ENCODE results near the gene CARD9.

Gene CARD9

DNA sequence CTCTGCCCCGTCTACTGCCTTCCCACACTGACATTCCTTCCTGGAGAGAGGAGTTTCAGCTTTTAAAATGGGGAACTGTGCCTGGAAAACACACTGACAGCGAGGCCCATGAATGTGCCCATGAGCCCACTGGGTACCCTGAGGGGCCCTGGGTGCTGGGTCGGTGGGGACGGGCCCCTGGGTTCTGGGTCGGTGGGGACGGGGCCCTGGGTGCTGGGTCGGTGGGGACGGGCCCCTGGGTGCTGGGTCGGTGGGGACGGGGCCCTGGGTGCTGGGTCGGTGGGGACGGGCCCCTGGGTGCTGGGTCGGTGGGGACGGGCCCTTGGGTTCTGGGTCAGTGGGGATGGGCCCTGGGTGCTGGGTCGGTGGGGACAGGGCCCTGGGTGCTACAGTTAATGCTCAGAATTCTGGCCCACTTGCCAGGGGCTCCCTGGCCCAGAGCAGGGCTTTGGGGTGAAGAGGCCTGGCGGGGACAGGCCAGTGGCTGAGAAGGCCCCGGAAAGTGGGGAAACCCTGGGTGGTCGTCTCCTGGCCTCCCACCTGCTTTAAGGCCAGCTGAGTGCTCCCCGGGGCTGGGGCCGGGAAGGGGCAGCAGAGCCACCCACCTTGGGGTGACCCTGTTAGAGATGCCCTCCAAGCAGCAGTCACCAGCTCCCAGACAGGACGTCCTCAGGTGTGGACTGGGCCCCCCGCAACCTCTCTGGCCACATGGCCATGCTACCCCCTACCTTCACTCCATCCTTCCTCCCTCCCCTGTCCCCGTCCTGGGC lies 43.6 kb downstream of the CARD9 start:
- no peak overlapping the region for H3K27ac ChIP-seq
- H3K9ac ChIP-seq: no peak overlapping the region
- H2AFZ ChIP-seq (ENCODE audit: low read depth): no peak overlapping the region
- no peaks in the 10 kb centered on the region for H3K79me2 ChIP-seq (ENCODE audit: insufficient read depth, low read depth)
- no peak overlapping the region for H3K4me2 ChIP-seq
- no peak for TF ChIP-seq CTCF (conservative IDR thresholded peaks at IDR 0.05; ENCODE audit: low read depth, low read length)
- no peaks in the 10 kb centered on the region for H3K36me3 ChIP-seq (ENCODE audit: insufficient read depth)
- peaks cover 7% of the 10 kb centered on the region for H3K4me1 ChIP-seq (ENCODE audit: low read depth, poor library complexity, severe bottlenecking)
- H3K4me3 ChIP-seq (IDR thresholded peaks at IDR 0.05; ENCODE audit: insufficient read depth, low read depth, low read length): no peak overlapping the region
- H4K20me1 ChIP-seq (ENCODE audit: insufficient read depth): no peaks in the 10 kb centered on the region
- H3K27me3 ChIP-seq (ENCODE audit: insufficient read depth, low read depth): peaks cover 87% of the 10 kb centered on the region

GRCh38 chr9:136329211-136329627 lies 44.2 kb downstream of the CARD9 start:
- no peak overlapping the region for H3K4me2 ChIP-seq
- no peak for TF ChIP-seq CTCF (conservative IDR thresholded peaks at IDR 0.05; ENCODE audit: low read depth, low read length)
- no peak overlapping the region for H3K27ac ChIP-seq
- H2AFZ ChIP-seq (ENCODE audit: low read depth): no peak overlapping the region
- H3K9ac ChIP-seq: no peak overlapping the region
- no peaks in the 10 kb centered on the region for H3K36me3 ChIP-seq (ENCODE audit: insufficient read depth)
- peaks cover 7% of the 10 kb centered on the region for H3K4me1 ChIP-seq (ENCODE audit: low read depth, poor library complexity, severe bottlenecking)
- peaks cover 87% of the 10 kb centered on the region for H3K27me3 ChIP-seq (ENCODE audit: insufficient read depth, low read depth)
- no peak overlapping the region for H3K4me3 ChIP-seq (IDR thresholded peaks at IDR 0.05; ENCODE audit: insufficient read depth, low read depth, low read length)
- no peaks in the 10 kb centered on the region for H4K20me1 ChIP-seq (ENCODE audit: insufficient read depth)
- no peaks in the 10 kb centered on the region for H3K79me2 ChIP-seq (ENCODE audit: insufficient read depth, low read depth)

GRCh38 chr9:136328622-136329041 lies 44.8 kb downstream of the CARD9 start:
- Histone ChIP-seq H4K20me1 (ENCODE audit: insufficient read depth) (no peaks in the 10 kb centered on the region), H3K27ac (no peak overlapping the region), H3K4me3 (IDR thresholded peaks at IDR 0.05; ENCODE audit: insufficient read depth, low read depth, low read length) (no peak overlapping the region), H3K4me2 (no peak overlapping the region), H3K4me1 (ENCODE audit: low read depth, poor library complexity, severe bottlenecking) (peaks cover 7% of the 10 kb centered on the region), H2AFZ (ENCODE audit: low read depth) (no peak overlapping the region), H3K9ac (no peak overlapping the region), H3K36me3 (ENCODE audit: insufficient read depth) (no peaks in the 10 kb centered on the region), H3K79me2 (ENCODE audit: insufficient read depth, low read depth) (no peaks in the 10 kb centered on the region), H3K27me3 (ENCODE audit: insufficient read depth, low read depth) (peaks cover 87% of the 10 kb centered on the region)
- no peak for TF ChIP-seq CTCF (conservative IDR thresholded peaks at IDR 0.05; ENCODE audit: low read depth, low read length)

GRCh38 chr9:136328011-136328621 lies 45.4 kb downstream of the CARD9 start:
- TF ChIP-seq CTCF (conservative IDR thresholded peaks at IDR 0.05; ENCODE audit: low read depth, low read length): no peak
- H3K79me2 ChIP-seq (ENCODE audit: insufficient read depth, low read depth): no peaks in the 10 kb centered on the region
- no peak overlapping the region for H3K4me2 ChIP-seq
- H3K9ac ChIP-seq: no peak overlapping the region
- no peaks in the 10 kb centered on the region for H4K20me1 ChIP-seq (ENCODE audit: insufficient read depth)
- no peak overlapping the region for H3K4me3 ChIP-seq (IDR thresholded peaks at IDR 0.05; ENCODE audit: insufficient read depth, low read depth, low read length)
- no peak overlapping the region for H2AFZ ChIP-seq (ENCODE audit: low read depth)
- no peak overlapping the region for H3K27ac ChIP-seq
- H3K36me3 ChIP-seq (ENCODE audit: insufficient read depth): no peaks in the 10 kb centered on the region
- peaks cover 7% of the 10 kb centered on the region for H3K4me1 ChIP-seq (ENCODE audit: low read depth, poor library complexity, severe bottlenecking)
- peaks cover 87% of the 10 kb centered on the region for H3K27me3 ChIP-seq (ENCODE audit: insufficient read depth, low read depth)

Data from KMS-11 (cell line).